Mesothelial cell of epicardium (in vitro differentiated cells): Measurements from ENCODE around the gene BRMS1L. TPM values are rescaled to one million over a fixed set of nuclear protein-coding genes. Genes with fewer than 3 reads are reported as not detected.
A peak's percentile ranks its signal among the peaks of the same experiment; 100 is the strongest.

ENCODE experiments used
- DNase-seq, 2 experiments: peaks; one replicate each; pipeline ENCODE4 v3.0.0; 2021; ENCODE audit warnings: low spot score in 2 of 2; ENCODE audit not compliant: unreplicated experiment in 2 of 2
- H3K27ac Mint-ChIP-seq: 2 replicates; pipeline ENCODE4 v1.8.0; 2021; ENCODE audit warnings: mixed read lengths
- H3K27me3 Mint-ChIP-seq: 2 replicates; pipeline ENCODE4 v1.8.0; 2021; ENCODE audit warnings: low read depth, mixed read lengths
- H3K36me3 Mint-ChIP-seq: 2 replicates; pipeline ENCODE4 v1.8.0; 2021; ENCODE audit warnings: mixed read lengths
- H3K4me1 Mint-ChIP-seq: 2 replicates; pipeline ENCODE4 v1.8.0; 2021; ENCODE audit warnings: mixed read lengths
- H3K4me3 Mint-ChIP-seq: 2 replicates; pipeline ENCODE4 v1.8.0; 2021; ENCODE audit warnings: mild to moderate bottlenecking, moderate library complexity, mixed read lengths
- H3K9me3 Mint-ChIP-seq: 2 replicates; pipeline ENCODE4 v1.8.0; 2021; ENCODE audit warnings: mixed read lengths
- CTCF ChIP-seq: fragments of 200-600 bp; sonication (generic); IDR thresholded peaks from one replicate; pipeline ENCODE4 v1.5.0; 2021; ENCODE audit warnings: antibody characterized with exemption; ENCODE audit not compliant: unreplicated experiment
- total RNA-seq: library from RNA; stranded (reverse); gene quantifications from 3 replicates; pipeline ENCODE4 v1.2.1, GENCODE V29; 2021

Gene BRMS1L
- total RNA-seq, 1 donor from 2014 or later = 15.4 TPM

DNA sequence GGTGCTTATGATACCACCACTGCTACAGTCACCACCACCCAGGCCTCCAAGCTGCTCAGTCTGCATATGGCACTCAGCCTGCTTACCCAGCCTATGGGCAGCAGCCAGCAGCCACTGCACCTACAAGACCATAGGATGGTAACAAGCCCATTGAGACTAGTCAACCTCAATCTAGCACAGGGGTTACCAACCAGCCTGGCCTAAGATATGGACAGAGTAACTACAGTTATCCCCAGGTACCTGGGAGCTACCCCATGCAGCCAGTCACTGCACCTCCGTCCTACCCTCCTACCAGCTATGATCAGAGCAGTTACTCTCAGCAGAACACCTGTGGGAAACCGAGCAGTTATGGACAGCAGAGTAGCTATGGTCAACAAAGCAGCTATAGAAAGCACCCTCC is 55.1 kb downstream of the BRMS1L start:
- peaks cover 6% of the 10 kb centered on the region for H3K4me1 Mint-ChIP-seq
- no peak overlapping the region for H3K27ac Mint-ChIP-seq
- no peaks in the 10 kb centered on the region for H3K27me3 Mint-ChIP-seq
- no peak overlapping the region for H3K4me3 Mint-ChIP-seq
- DNase-seq = no peak
- no peak for TF ChIP-seq CTCF
- peaks cover 3% of the 10 kb centered on the region for H3K36me3 Mint-ChIP-seq
- no peaks in the 10 kb centered on the region for H3K9me3 Mint-ChIP-seq

DNA sequence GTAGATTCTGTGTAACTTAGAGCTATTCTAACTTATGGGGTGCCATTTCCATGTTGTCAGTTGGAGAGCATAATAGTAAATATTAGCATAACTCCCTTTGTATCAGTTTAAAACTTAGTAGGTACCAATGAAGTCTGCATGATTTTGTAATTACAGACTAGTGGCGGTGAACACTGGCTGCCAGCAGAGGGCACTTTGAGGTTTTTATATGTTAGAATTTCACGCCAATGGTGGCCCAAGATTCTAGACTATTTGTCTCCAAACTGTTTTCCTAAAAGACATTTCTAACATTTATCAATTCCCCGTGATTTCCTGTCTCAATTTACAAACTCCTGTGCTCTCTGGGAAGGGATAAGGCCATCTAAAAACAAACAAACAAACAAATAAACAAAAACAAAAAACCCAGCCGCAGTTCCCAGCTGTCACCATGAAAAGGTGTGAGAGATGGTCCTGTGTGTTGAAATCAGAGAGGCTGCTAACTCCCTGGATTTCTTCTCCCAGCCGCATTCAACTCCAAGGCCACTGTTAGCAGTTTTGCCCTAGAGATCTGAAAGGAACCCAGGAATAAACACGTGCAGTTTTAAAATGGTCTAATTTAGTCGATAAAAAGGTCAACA is 57.6 kb downstream of the BRMS1L start:
- DNase-seq = no peak
- no peaks in the 10 kb centered on the region for H3K4me1 Mint-ChIP-seq
- peak; percentile 56 for TF ChIP-seq CTCF
- no peak overlapping the region for H3K4me3 Mint-ChIP-seq
- H3K27ac Mint-ChIP-seq = no peak overlapping the region
- no peaks in the 10 kb centered on the region for H3K36me3 Mint-ChIP-seq
- H3K27me3 Mint-ChIP-seq = peaks cover 17% of the 10 kb centered on the region
- peaks cover 4% of the 10 kb centered on the region for H3K9me3 Mint-ChIP-seq

GRCh38 chr14:35890308-35890707 is 64.2 kb downstream of the BRMS1L start:
- H3K36me3 Mint-ChIP-seq = no peaks in the 10 kb centered on the region
- no peak overlapping the region for H3K4me3 Mint-ChIP-seq

GRCh38 chr14:35895256-35895655 is 69.1 kb downstream of the BRMS1L start:
- Mint-ChIP-seq H3K4me3 (no peak overlapping the region), H3K27ac (no peak overlapping the region), H3K36me3 (no peaks in the 10 kb centered on the region), H3K4me1 (no peaks in the 10 kb centered on the region), H3K27me3 (peaks cover 6% of the 10 kb centered on the region), H3K9me3 (peaks cover 36% of the 10 kb centered on the region)
- TF ChIP-seq CTCF = no peak
- DNase-seq = no peak

More at GRCh38 chr14:35890308-35890707, 64.2 kb downstream of the BRMS1L start:
- Mint-ChIP-seq H3K27ac (no peak overlapping the region), H3K4me1 (no peaks in the 10 kb centered on the region), H3K27me3 (peaks cover 19% of the 10 kb centered on the region), H3K9me3 (peaks cover 26% of the 10 kb centered on the region)
- no peak for TF ChIP-seq CTCF
- DNase-seq = no peak

- DNase-seq = no peak
- Mint-ChIP-seq H3K4me3 (no peak overlapping the region), H3K9me3 (peaks cover 36% of the 10 kb centered on the region), H3K27me3 (peaks cover 6% of the 10 kb centered on the region), H3K27ac (no peak overlapping the region), H3K36me3 (no peaks in the 10 kb centered on the region), H3K4me1 (no peaks in the 10 kb centered on the region)
- TF ChIP-seq CTCF = no peak
Measured at GRCh38 chr14:35897616-35898111, 71.5 kb downstream of the BRMS1L start.
